MM.1S (cell line): ENCODE data around the gene SYT1.
"Not testable (repeated sequence)": the region's sequence is repeated elsewhere in the genome, so short reads cannot be mapped to it uniquely, and the experiment has no call there.

ENCODE experiments used
- DNase-seq: peaks from one replicate; pipeline ENCODE4 v3.0.0-alpha.2; 2015
- H2AFZ ChIP-seq: fragments of 300-600 bp; sonication (generic); 2 replicates; pipeline ENCODE4 v1.6.0; 2016; ENCODE audit warnings: antibody characterized with exemption, low read length
- H3F3A ChIP-seq: fragments of 300-600 bp; sonication (generic); 2 replicates; pipeline ENCODE4 v1.6.1; 2016; ENCODE audit warnings: mild to moderate bottlenecking, antibody characterized with exemption, low read length, moderate library complexity, mixed read lengths; ENCODE audit not compliant: insufficient read depth
- H3K27ac ChIP-seq: fragments of 300-600 bp; sonication (generic); 2 replicates; pipeline ENCODE4 v1.5.1; 2016; ENCODE audit warnings: mild to moderate bottlenecking, low read length
- H3K27me3 ChIP-seq: fragments of 300-600 bp; sonication (generic); replicated peaks from 2 replicates; pipeline ENCODE4 v1.6.0; 2016; ENCODE audit warnings: low read length; ENCODE audit not compliant: insufficient read depth
- H3K36me3 ChIP-seq: fragments of 300-600 bp; sonication (generic); replicated peaks from 2 replicates; pipeline ENCODE4 v1.6.1; 2016; ENCODE audit warnings: mild to moderate bottlenecking, low read length, mixed read lengths; ENCODE audit not compliant: insufficient read depth
- H3K4me1 ChIP-seq: fragments of 300-600 bp; sonication (generic); 2 replicates; pipeline ENCODE4 v1.6.1; 2016; ENCODE audit warnings: low read length, mixed read lengths
- H3K4me2 ChIP-seq: fragments of 300-600 bp; sonication (generic); 2 replicates; pipeline ENCODE4 v1.6.0; 2016; ENCODE audit warnings: low read depth, low read length
- H3K4me3 ChIP-seq: fragments of 300-600 bp; sonication (generic); 2 replicates; pipeline ENCODE4 v1.5.1; 2016; ENCODE audit warnings: low read length, mixed read lengths
- H3K79me2 ChIP-seq: fragments of 300-600 bp; sonication (generic); 2 replicates; pipeline ENCODE4 v1.6.1; 2016; ENCODE audit warnings: mixed run types, low read length, mixed read lengths
- H3K9ac ChIP-seq: fragments of 300-600 bp; sonication (generic); 2 replicates; pipeline ENCODE4 v1.6.1; 2016; ENCODE audit warnings: low read length, mixed read lengths
- H3K9me2 ChIP-seq: fragments of 300-600 bp; sonication (generic); replicated peaks from 2 replicates; pipeline ENCODE4 v1.6.1; 2016; ENCODE audit warnings: mild to moderate bottlenecking, low read length, mixed read lengths; ENCODE audit not compliant: insufficient read depth
- H3K9me3 ChIP-seq: fragments of 300-600 bp; sonication (generic); replicated peaks from 2 replicates; pipeline ENCODE4 v1.6.1; 2016; ENCODE audit warnings: mild to moderate bottlenecking, low read length, mixed read lengths; ENCODE audit not compliant: insufficient read depth
- H4K20me1 ChIP-seq: fragments of 300-600 bp; sonication (generic); 2 replicates; pipeline ENCODE4 v1.6.1; 2016; ENCODE audit warnings: mild to moderate bottlenecking, low read length, moderate library complexity, mixed read lengths; ENCODE audit not compliant: insufficient read depth
- EZH2 ChIP-seq: fragments of 300-600 bp; sonication (generic); optimal IDR thresholded peaks from 2 replicates; pipeline ENCODE3; 2017; ENCODE audit warnings: low read depth, mild to moderate bottlenecking, antibody characterized with exemption, low read length, mixed read lengths
- EZH2phosphoT487 ChIP-seq: fragments of 300-600 bp; sonication (generic); IDR thresholded peaks from 2 replicates; pipeline ENCODE4 v1.6.1; 2018; ENCODE audit warnings: antibody characterized with exemption, low read length
- TF ChIP-seq, protein P1 (sequence below): fragments of 300-600 bp; sonication (generic); IDR thresholded peaks from 2 replicates; pipeline ENCODE4 v1.5.1; 2016; ENCODE audit warnings: antibody characterized with exemption, low read length, mixed read lengths

SYT1 gene

DNA sequence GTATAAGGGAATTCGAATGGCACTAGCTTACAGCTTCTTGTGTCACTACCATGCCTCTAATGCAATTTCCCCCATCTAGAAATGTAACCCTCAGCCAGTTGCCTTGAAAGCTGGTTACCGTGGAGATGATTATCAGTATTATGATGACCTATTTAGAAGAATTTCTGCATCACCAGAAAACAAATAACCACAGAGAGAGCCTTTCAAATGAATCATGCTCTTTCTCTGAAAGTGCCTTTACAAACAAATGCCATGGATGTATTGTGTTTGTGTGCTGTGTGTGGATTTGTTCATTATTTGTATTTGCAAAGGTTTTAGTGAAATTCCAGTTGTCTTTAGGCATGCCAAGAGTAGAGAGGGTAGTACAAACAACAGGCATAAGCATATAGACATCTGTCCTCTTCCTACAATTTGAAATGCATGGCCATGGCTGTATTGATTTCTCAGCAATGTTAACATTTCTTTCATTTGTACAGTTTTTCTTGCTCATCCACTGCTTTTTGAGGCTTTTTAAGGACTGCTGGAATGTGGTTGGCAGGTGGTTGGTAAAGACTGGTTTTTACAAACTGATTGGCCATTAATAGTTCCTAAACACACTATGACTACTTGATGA is 559.6 kb downstream of the SYT1 start:
- Histone ChIP-seq H3K27ac (no peak overlapping the region), H3K36me3 (no peaks in the 10 kb centered on the region), H3K79me2 (no peaks in the 10 kb centered on the region), H3K4me3 (no peak overlapping the region), H3K4me2 (no peak overlapping the region), H3K4me1 (no peaks in the 10 kb centered on the region), H3K27me3 (no peaks in the 10 kb centered on the region), H4K20me1 (no peaks in the 10 kb centered on the region), H3K9ac (no peak overlapping the region), H3K9me3 (no peaks in the 10 kb centered on the region), H3F3A (no peaks in the 10 kb centered on the region), H2AFZ (no peak overlapping the region), H3K9me2 (no peaks in the 10 kb centered on the region)
- DNase-seq = no peak
- TF ChIP-seq EZH2phosphoT487 (no peak), EZH2 (no peak)
- TF ChIP-seq, protein P1, sequence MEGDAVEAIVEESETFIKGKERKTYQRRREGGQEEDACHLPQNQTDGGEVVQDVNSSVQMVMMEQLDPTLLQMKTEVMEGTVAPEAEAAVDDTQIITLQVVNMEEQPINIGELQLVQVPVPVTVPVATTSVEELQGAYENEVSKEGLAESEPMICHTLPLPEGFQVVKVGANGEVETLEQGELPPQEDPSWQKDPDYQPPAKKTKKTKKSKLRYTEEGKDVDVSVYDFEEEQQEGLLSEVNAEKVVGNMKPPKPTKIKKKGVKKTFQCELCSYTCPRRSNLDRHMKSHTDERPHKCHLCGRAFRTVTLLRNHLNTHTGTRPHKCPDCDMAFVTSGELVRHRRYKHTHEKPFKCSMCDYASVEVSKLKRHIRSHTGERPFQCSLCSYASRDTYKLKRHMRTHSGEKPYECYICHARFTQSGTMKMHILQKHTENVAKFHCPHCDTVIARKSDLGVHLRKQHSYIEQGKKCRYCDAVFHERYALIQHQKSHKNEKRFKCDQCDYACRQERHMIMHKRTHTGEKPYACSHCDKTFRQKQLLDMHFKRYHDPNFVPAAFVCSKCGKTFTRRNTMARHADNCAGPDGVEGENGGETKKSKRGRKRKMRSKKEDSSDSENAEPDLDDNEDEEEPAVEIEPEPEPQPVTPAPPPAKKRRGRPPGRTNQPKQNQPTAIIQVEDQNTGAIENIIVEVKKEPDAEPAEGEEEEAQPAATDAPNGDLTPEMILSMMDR = no peak

DNA sequence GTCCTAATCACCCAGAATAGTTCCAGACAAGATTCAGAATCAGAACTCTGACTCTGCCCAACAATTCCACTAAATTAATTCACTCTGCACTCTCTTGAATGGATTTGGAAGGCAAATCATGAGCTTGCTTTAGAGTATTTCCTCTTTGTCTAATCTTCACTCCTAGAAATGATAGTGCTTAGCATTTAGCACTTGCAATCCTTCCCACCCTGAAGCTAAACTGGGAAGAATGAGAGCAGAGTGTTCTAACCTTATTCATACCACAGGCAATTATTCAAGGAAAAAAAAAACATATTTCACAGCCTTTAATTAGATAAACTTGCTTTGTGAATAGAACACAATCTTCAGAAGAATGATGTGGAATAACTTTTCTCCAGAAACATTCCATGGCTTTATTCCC is 561.5 kb downstream of the SYT1 start:
- no peaks in the 10 kb centered on the region for H3K36me3 ChIP-seq
- H3K27me3 ChIP-seq = no peaks in the 10 kb centered on the region
- H3K9ac ChIP-seq = no peak overlapping the region
- no peak for DNase-seq
- no peaks in the 10 kb centered on the region for H3K4me1 ChIP-seq
- no peaks in the 10 kb centered on the region for H3K9me2 ChIP-seq
- TF ChIP-seq, protein P1 = no peak
- TF ChIP-seq EZH2phosphoT487 (no peak), EZH2 (no peak)
- no peak overlapping the region for H3K27ac ChIP-seq
- no peaks in the 10 kb centered on the region for H4K20me1 ChIP-seq
- no peaks in the 10 kb centered on the region for H3F3A ChIP-seq
- no peaks in the 10 kb centered on the region for H3K79me2 ChIP-seq
- H3K4me3 ChIP-seq = no peak overlapping the region
- H2AFZ ChIP-seq = no peak overlapping the region
- no peaks in the 10 kb centered on the region for H3K9me3 ChIP-seq
- no peak overlapping the region for H3K4me2 ChIP-seq

DNA sequence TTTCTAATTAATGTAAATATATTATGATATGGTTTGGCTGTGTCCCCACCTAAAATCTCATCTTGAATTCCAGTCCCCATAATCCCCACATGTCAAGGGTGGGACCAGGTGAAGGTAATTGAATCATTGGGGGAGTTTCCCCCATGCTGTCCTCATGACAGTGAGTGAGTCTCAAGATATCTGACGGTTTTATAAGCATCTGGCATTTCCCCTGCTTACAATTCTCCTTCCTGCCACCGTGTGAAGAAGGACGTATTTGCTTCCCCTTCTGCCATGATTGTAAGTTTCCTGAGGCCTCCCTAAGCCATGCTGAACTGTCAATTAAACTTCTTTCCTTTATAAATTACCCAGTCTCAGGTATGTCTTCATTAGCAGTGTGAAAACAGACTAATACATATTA is 562.2 kb downstream of the SYT1 start:
- H3K79me2 ChIP-seq, H3K4me1 ChIP-seq, H2AFZ ChIP-seq, H3F3A ChIP-seq, H3K9me2 ChIP-seq, H3K9me3 ChIP-seq, H3K27ac ChIP-seq, DNase-seq, H3K36me3 ChIP-seq, H3K27me3 ChIP-seq, H4K20me1 ChIP-seq, H3K4me3 ChIP-seq, H3K9ac ChIP-seq, H3K4me2 ChIP-seq: not testable (repeated sequence)

DNA sequence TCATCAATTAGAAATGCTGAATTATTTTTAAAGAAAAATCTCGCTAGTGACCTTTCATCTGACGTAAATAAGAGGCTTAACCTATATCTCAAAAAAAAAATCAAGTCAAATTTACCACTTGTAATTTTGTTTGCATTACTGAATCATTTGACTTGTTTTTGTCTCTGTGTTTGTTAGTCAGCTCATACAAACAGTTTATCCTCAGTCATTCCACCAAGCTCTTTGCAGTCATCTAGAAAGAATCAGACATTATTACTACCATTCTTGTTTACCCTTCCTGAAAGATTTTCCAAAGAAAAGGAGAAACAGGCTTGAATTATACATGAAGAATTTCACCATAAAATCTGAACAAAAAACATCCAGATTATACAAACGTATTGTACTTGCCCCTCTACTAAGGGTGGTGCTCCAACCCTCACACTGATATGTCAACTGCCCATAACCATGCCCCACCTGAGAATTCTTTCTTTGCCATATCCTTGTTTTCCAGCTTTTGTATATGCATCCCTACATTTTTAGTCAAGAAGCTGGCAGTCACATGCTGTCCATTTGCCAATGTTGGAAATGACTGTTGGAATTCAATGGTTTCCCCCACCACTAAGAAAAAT is 569.0 kb downstream of the SYT1 start:
- TF ChIP-seq EZH2phosphoT487 = no peak
- TF ChIP-seq, protein P1 = no peak
- no peak for TF ChIP-seq EZH2
- H3K9me2 ChIP-seq = no peaks in the 10 kb centered on the region

More for the DNA sequence above, 569.0 kb downstream of the SYT1 start:
- Histone ChIP-seq H3K79me2 (no peaks in the 10 kb centered on the region), H3K9me3 (no peaks in the 10 kb centered on the region), H3K36me3 (no peaks in the 10 kb centered on the region), H3K27ac (no peak overlapping the region), H3K4me3 (no peak overlapping the region), H3K27me3 (no peaks in the 10 kb centered on the region), H3K4me2 (no peak overlapping the region), H3K4me1 (no peaks in the 10 kb centered on the region), H3F3A (no peaks in the 10 kb centered on the region), H2AFZ (no peak overlapping the region), H4K20me1 (no peaks in the 10 kb centered on the region), H3K9ac (no peak overlapping the region)
- DNase-seq = no peak
